HG03135 (cell line): Measurements from ENCODE around the gene PMF1.

Experiments used
- ATAC-seq: cut with Tn5 transposase; IDR thresholded peaks from one replicate; pipeline ENCODE4 v1.9.1; 2021; ENCODE audit warnings: mild to moderate bottlenecking, moderate library complexity; ENCODE audit not compliant: unreplicated experiment

PMF1 gene

DNA sequence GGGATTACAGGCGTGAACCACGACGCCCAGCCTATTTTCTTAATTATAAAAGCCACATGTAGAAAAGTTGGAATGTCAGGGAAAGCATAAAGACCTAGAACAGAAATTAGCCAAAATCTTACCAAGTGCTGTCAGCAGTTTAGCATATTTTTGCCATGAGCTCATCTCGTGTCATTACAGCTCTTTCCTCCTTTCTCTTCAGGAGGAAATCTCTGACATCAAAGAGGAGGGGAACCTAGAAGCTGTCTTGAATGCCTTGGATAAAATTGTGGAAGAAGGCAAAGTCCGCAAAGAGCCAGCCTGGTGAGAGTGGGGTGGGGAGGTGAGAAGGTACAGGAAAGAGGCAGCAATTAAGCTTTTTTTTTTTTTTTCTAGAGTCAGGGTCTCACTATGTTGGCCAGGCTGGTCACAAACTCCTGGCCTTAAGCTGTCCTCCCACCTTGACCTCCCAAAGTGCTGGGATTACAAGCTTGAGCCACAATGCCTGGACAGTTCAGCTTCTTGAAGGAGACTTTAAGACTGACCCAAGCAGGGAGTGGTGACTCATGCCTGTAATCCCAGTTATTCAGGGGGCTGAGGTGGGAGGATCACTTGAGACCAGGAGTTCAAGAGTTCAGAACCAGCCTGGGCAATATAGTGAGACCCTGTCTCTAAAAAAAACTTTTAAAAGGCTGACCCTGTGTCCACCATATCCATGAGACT lies 20.8 kb downstream of the PMF1 start:
- ATAC-seq: no peak

GRCh38 chr1:156236164-156236563 lies 23.4 kb downstream of the PMF1 start:
- ATAC-seq: no peak

GRCh38 chr1:156238248-156238647 lies 25.4 kb downstream of the PMF1 start:
- ATAC-seq: no peak

GRCh38 chr1:156241311-156241811 lies 28.6 kb downstream of the PMF1 start:
- ATAC-seq: no peak

DNA sequence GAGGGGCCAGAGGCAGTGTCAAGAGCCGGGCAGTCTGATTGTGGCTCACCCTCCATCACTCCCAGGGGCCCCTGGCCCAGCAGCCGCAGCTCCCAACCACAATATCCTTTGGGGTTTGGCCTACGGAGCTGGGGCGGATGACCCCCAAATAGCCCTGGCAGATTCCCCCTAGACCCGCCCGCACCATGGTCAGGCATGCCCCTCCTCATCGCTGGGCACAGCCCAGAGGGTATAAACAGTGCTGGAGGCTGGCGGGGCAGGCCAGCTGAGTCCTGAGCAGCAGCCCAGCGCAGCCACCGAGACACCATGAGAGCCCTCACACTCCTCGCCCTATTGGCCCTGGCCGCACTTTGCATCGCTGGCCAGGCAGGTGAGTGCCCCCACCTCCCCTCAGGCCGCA lies 29.1 kb downstream of the PMF1 start, which contains the start of gene BGLAP:
Gene BGLAP (plus strand): TSS at position 259 of the 400 bp plus-strand sequence. CDS start 48 bp downstream, at position 307.
- ATAC-seq: no peak

DNA sequence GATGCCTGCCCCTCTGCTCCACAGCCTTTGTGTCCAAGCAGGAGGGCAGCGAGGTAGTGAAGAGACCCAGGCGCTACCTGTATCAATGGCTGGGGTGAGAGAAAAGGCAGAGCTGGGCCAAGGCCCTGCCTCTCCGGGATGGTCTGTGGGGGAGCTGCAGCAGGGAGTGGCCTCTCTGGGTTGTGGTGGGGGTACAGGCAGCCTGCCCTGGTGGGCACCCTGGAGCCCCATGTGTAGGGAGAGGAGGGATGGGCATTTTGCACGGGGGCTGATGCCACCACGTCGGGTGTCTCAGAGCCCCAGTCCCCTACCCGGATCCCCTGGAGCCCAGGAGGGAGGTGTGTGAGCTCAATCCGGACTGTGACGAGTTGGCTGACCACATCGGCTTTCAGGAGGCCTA lies 29.9 kb downstream of the PMF1 start:
- ATAC-seq: no peak

- no peak for ATAC-seq
These were observed 31.3 kb downstream of the PMF1 start for GRCh38 chr1:156244126-156244525.

DNA sequence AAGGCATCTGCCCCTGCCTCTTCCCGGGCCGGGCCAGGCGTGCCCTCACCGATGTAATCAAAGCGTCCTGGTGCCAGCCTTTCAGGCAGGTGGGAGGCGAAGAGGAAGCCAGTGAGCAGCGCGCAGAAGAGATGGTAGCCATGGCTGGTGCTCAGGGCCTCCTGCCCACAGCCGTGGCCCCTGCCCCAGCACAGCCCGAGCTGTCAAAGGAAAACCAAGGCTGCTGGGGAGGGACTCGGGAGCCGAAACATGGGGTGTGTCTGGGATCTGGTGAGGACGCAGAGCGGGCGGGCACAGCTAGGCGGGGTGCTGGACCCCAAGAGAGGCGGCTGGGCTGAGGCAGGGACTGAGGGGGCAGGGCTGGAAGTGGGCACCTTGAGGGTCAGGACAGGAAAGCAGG lies 31.9 kb downstream of the PMF1 start:
- ATAC-seq: no peak

GRCh38 chr1:156245451-156246232 lies 32.8 kb downstream of the PMF1 start:
- ATAC-seq: no peak

- ATAC-seq: no peak
These were observed 33.5 kb downstream of the PMF1 start for GRCh38 chr1:156246241-156246780.

DNA sequence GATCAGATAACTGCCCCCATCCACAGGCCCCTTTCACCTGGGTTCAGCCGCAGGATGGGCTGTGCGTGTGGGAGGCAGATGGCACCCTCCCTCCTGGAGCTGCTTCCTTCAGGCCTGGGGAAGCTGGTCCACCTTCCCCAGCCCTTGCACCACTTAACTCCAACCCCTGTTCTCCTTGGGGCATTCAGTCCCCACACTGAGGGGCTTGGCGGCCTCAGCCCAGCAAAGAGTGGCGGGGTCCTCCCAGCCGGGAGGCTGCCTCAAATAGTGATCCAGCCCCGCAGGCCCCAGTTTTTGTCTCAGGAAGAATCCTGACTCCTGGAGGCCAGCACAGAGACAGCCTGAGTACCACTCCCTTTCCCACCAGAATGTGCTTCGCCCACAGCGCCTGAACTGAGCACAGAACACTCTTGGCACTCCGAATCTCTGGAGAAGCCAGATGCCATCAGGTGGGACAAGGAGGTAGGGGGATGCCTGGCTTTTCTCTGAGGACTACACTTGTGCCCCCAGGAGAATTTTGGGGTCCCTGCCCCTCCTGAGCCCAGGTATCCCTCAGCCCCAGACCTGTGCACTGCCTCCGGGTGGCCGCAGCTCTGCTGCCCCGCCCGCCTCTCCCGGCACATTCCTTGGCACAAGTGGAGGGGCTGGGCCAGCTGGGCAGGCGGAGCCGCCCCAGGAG lies 34.1 kb downstream of the PMF1 start:
- no peak for ATAC-seq

DNA sequence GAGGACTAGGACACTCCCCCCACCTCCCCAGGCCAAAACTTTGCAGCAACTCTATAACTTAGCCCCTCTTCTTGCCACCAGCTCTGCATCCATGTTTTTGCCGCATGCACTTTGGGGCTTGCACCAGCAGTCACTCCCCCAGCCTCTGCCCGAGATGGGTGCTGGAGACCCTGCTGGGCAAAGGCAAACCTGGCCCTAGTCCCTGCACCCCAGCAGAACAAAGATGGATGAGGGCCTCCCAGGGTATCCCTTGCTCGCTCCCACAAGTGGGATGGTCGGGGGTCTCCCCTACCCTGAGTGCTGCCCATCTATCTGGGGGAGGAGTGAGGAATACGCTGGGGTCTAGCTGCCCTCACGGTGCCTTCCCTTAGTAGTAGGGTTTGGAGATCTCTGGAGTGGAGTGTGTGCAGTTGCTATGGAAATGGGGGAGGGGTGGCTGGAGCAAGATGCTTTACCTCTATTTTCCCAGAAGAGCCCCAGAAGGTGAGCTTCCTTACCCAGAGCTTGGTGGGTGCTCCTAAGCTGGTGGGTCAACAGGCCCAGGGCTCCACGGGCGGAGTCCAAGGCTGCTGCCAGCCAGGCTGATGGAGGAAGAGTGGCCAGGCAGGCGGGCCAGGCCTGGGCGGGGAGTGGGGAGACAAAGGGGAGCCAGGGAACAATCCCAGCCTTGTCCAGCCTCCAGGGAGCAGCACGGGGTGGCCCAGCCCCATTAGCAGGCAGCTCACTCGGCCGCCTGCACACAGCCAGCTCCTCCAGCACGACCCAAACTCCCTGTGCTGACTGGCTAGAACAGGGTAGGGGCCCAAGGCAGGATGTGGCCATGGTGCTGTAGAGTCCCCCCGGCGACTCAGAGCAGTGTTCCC lies 34.9 kb downstream of the PMF1 start, which contains the start of gene PAQR6:
Gene PAQR6 (minus strand): TSS at position 597 of the 863 bp plus-strand sequence. CDS start 1,325 bp downstream, outside the sequence.
- ATAC-seq: no peak

GRCh38 chr1:156248323-156248683 lies 35.5 kb downstream of the PMF1 start:
- ATAC-seq: no peak

DNA sequence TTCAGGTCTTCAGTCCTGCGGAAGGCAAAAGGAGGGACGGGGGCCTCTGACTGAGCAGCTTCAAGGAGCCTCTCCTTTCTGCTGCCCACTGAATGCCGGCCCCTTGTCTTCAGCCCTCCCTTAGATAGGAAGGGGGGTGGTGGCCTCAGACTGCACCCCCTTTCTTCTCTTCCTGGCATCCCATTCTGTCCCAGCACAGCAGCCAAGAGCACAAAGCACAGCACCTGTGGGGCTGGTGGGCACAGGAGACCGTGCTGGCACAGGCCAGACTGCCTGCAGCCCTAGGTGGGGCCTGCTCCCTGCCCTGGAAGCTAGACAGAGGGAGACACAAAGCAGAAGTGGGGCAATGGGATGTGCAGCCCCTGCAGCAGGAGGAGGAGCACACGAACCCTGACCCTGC lies 36.8 kb downstream of the PMF1 start:
- no peak for ATAC-seq

DNA sequence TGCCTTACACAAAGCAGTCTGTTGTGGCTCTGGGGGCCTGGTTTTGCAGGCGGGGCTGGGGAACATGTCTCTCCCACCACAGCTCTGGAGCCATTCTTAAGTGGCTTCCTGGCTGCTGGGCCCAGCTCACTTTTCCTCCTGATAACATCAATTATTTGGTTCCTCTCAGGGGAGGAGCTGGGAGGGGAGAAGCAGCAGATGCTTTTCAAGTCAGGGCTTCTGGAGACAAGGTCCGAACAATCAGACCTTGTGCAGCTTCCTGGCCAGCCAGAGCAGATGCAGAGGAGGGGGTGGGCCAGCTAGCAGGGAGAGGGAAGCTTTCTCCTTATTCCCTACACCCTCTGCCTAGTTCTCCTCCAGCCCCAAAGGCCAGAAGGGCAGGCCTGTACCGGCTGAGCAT lies 38.7 kb downstream of the PMF1 start:
- no peak for ATAC-seq

DNA sequence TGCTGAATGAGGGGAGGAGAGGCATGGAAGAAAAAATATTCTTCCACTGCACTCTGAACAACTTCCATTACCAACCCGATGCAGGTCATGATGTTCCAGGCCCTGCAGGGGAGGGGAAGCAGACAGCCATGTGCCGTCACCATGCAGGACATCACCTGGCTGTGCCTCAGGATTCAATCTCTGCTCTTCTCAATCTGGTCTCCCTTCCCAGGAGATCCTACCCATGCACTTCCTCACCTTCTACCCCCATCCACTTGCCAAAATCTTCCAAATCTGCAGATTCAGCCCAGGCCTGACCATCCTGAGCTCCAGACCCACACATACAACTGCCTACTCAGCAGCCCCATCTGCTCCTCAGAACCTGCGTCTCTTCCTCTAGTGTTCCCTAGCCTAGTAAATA lies 40.8 kb downstream of the PMF1 start:
- ATAC-seq: no peak

DNA sequence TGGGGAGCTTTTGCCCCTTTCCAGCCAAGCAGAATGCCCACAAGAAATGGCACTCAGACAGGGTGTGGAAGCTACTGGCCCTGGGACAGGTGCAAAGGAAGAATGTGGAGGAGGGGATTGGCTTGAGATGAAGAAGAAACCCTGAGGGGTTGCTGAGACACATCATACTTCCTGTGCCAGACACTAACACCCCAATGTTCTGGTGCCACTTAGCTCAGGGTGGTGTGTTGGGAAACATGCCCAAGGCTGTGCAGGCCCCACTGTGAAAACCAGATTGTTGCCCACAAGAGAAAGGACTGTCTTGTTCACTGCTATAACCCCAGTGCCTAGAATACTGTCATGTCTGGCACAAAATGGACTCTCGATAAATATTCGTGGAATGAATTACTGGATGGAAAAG lies 44.9 kb downstream of the PMF1 start:
- ATAC-seq: no peak

- no peak for ATAC-seq
These were observed 46.1 kb downstream of the PMF1 start for GRCh38 chr1:156258859-156259258.

DNA sequence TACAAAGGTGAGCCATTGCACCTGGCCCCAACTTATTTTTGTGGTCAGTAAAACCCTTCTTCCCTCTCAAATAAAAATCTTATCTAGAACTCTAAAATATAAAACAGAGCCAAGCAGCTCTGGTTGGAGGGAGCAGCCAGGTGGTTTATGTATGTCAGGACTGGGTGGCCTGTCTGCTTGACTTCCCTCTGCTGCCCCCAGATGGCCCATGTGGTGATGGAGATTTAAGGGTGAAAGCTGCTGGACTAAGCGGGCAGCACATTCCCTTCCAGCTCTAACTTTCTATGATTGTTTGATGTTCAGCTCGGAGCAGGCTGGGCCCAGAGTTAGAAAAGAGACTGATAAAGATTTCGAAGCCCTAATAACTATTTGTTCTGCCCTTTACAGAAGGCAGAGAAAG lies 47.0 kb downstream of the PMF1 start:
- ATAC-seq: no peak

DNA sequence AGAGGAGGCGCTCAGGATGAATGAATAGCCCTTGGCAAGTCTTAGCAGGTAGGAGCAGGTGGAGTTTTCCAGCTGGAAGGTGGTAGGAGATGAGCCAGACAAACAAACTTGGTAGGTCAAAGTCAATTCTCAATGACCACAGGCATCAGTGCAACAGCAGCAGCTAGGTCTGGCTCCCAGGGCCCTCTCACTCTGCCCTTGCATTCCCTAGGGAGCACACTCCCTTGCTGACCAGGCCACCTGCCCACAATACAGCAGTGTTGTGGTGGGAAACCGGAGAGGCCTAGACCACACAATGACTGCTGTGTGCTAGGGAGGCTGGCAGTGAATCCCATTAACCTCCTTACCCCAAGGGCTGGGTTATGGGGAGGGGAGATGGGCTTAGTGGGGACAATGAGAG lies 48.1 kb downstream of the PMF1 start:
- ATAC-seq: no peak
